Stimulated activated CD4-positive, alpha-beta T cell treated with anti-CD3 and anti-CD28 coated beads, Interleukin-4, amount 100 ng/mL, for 4 hours (primary cell): ENCODE data around the gene ZNRF2.

Experiments used
- DNase-seq, 2 experiments: peaks; one replicate each; pipeline ENCODE4 v3.0.0-alpha.2; 2020

ZNRF2 gene

DNA sequence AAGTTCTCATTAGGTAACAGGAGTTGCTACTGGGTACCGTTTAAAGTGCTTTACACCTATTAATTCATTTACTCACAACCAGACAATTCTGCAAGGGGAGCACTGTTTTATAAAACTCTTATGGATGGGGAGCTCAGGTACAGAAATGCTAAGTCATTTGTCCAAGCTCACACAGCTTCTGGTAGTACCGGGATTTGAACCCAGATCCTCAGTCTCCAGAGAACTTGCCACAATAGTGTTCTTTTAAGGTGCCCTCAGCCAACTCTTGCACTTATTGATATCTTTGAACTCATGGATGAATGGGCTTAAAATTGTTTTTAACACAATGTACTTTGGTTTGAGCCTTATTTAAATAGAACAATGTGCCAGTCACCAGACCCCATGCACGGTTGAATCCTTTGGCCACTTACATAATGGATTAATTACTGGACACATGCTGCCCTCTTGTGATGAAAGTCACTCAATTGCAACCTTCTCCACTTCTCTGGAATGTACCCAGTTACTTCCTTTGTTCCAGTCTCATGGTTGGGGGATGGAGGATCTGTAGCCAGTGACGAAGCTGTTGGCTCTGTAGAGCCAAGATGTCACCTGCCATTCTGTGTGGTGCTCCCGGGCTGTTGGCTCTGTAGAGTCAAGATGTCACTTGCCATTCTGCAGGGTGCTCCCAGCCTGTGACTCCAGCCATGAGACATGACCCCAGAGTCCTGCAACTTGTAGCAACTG is 128.5 kb downstream of the ZNRF2 start:
- DNase-seq, result no peak

DNA sequence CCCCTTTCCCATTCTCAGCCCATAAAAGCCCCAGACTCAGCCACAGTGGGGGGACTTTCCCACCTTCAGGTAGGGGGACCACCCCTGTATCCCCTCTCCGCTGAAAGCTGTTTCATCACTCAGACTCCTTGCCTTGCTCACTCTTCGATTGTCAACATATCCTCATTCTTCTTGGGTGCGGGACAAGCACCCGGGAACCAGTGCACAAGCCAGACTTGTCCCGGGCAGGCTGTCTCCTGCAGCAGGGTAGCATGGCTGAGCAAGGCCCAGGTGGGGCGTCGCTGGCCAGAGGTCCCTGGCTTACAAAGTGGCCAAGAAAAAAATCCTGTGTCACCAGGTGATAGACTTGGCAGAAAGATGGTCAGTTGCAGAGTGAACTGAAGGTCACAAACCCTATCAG is 129.5 kb downstream of the ZNRF2 start:
- DNase-seq, result no peak
